Measurements from ENCODE around the gene PAK1. TPM values are rescaled to one million over a fixed set of nuclear protein-coding genes. Genes with fewer than 3 reads are reported as not detected.

Gene PAK1
- total and polyA plus RNA-seq, 10 of the 15 experiments (the other 5 are each of a cell fraction or from before 2014, with no cell fraction given) = 43.8 to 321 (median 110) TPM

DNA sequence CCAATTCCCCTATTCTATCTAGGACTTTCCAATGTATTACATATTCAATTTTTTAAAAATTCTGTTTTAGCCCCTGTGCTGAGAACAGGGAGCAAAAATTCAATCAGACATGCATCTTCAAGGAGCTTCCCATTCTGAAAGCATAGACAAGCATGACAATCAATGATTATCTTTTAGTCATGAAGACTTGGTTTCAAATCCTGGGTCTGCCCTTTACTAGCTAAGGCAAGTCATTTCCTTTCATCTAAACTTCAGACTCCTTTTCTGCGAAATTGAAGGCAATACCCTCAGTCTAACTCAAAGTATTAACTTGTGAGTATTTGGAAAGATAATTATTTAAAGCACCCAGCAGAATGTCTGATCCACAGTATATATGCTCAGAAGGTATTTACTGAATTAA lies 24.1 kb downstream of the PAK1 start:
- ChIA-PET SMC1A (ENCODE audit: uncharacterized antibody, unreplicated experiment) (interaction anchor here (1.1 to 15.6 kb wide), 13 partner anchors 6 to 53 kb away, joined by 3 to 289 read pairs (median 6); no protein-coding TSS in a partner anchor), CTCF (interaction anchor here (1.0 to 9.8 kb wide), 8 partner anchors 8 to 39 kb away, joined by 3 to 119 read pairs (median 8); partner anchors contain the start of gene PAK1), POLR2A (interaction anchor here (0.6 to 9.1 kb wide), 7 partner anchors 10 to 1048 kb away, joined by 3 to 100 read pairs (median 5); no protein-coding TSS in a partner anchor), RAD21 (ENCODE audit: unreplicated experiment) (interaction anchor here (0.6 to 9.8 kb wide), 13 partner anchors 9 to 98 kb away, joined by 3 to 162 read pairs (median 4); no protein-coding TSS in a partner anchor)
- Histone ChIP-seq H4K20me1 (ENCODE audit: control insufficient read depth, insufficient read depth) (no peaks in the 10 kb centered on the region), H3K4me2 (ENCODE audit: control insufficient read depth, insufficient read depth) (peak overlapping the region; percentile 89), H3K4me1 (ENCODE audit: control insufficient read depth, insufficient read depth, low read length) (peaks cover 72% of the 10 kb centered on the region), H2AFZ (ENCODE audit: control insufficient read depth, low read depth, low read length) (no peak overlapping the region), H3K79me2 (ENCODE audit: control insufficient read depth, insufficient read depth, low read length) (peaks cover 55% of the 10 kb centered on the region), H3K36me3 (ENCODE audit: control insufficient read depth in 2 of 2, insufficient read depth in 2 of 2, low read length in 1 of 2) (peaks cover 0 to 4% of the 10 kb centered on the region in 2 experiments; a peak in 1 of 4 replicates), H3K4me3 (peak overlapping the region; percentile 8; the same call in 1 of the 2 replicates), H3K27me3 (replicated peaks in 1 of 2; ENCODE audit: control insufficient read depth in 2 of 2, insufficient read depth in 2 of 2, low read length in 1 of 2) (no peaks in the 10 kb centered on the region), H3K9ac (ENCODE audit: control insufficient read depth, insufficient read depth, low read length) (peak overlapping the region; percentile 41; the same call in 1 of the 2 replicates), H3K9me3 (replicated peaks; ENCODE audit: control insufficient read depth, insufficient read depth, low read length) (no peaks in the 10 kb centered on the region), H3K27ac (ENCODE audit: control insufficient read depth, insufficient read depth) (peak overlapping the region; percentile 92)
- WGBS (ENCODE audit: insufficient coverage, insufficient replicate concordance, low lambda C conversion rate, missing lambda C conversion rate) = 96% methylated on average over 1 of the region's 1 CpG
- no peak for FAIRE-seq
- ATAC-seq = peak; percentile 5; the same call in 2 of the 3 replicates
- intact Hi-C loops (cut with micrococcal nuclease; ENCODE audit: unreplicated experiment) (loop anchor here (2.0 kb wide), 2 partner anchors 23 to 31 kb away; no protein-coding TSS in a partner anchor), in situ Hi-C loops (cut with MboI) (no loop called here)
- no TSS peak for BruUV-seq (replicated peaks)
- no peak for DNase-seq (ENCODE audit: low read depth, low spot score)
- TF ChIP-seq MYC (IDR thresholded peaks at IDR 0.05; ENCODE audit: insufficient read depth, insufficient read length, insufficient replicate concordance, low read length, severe bottlenecking) (no peak), SUZ12 (IDR thresholded peaks at IDR 0.05; ENCODE audit: unreplicated experiment) (no peak), MTA3 (IDR thresholded peaks at IDR 0.05; ENCODE audit: borderline replicate concordance, low read length) (no peak), RBBP5 (conservative IDR thresholded peaks at IDR 0.05) (no peak), TAF1 (IDR thresholded peaks at IDR 0.05; ENCODE audit: borderline replicate concordance, low read depth, low read length) (no peak), CBFB (IDR thresholded peaks at IDR 0.05; ENCODE audit: low read depth) (no peak), CBX3 (IDR thresholded peaks at IDR 0.05; ENCODE audit: borderline replicate concordance, low read depth) (no peak), BACH1 (IDR thresholded peaks at IDR 0.05; ENCODE audit: borderline replicate concordance) (no peak), MTA2 (IDR thresholded peaks at IDR 0.05; ENCODE audit: low read depth) (no peak), HCFC1 (IDR thresholded peaks at IDR 0.05; ENCODE audit: low read length) (no peak), YY1 (IDR thresholded peaks at IDR 0.05; ENCODE audit: low read depth, low read length) (no peak), PAX8 (IDR thresholded peaks at IDR 0.05) (no peak), HDAC6 (IDR thresholded peaks at IDR 0.05; ENCODE audit: unreplicated experiment) (no peak), NFYA (IDR thresholded peaks at IDR 0.05; ENCODE audit: borderline replicate concordance, low read depth, low read length) (no peak), TCF3 (IDR thresholded peaks at IDR 0.05; ENCODE audit: borderline replicate concordance, insufficient read depth, low read depth, low read length) (no peak), WRNIP1 (IDR thresholded peaks at IDR 0.05; ENCODE audit: borderline replicate concordance, low read depth, low read length) (no peak), SPI1 (IDR thresholded peaks at IDR 0.05; ENCODE audit: borderline replicate concordance, insufficient read depth, low read depth, low read length) (no peak)
- TF ChIP-seq, protein P1, sequence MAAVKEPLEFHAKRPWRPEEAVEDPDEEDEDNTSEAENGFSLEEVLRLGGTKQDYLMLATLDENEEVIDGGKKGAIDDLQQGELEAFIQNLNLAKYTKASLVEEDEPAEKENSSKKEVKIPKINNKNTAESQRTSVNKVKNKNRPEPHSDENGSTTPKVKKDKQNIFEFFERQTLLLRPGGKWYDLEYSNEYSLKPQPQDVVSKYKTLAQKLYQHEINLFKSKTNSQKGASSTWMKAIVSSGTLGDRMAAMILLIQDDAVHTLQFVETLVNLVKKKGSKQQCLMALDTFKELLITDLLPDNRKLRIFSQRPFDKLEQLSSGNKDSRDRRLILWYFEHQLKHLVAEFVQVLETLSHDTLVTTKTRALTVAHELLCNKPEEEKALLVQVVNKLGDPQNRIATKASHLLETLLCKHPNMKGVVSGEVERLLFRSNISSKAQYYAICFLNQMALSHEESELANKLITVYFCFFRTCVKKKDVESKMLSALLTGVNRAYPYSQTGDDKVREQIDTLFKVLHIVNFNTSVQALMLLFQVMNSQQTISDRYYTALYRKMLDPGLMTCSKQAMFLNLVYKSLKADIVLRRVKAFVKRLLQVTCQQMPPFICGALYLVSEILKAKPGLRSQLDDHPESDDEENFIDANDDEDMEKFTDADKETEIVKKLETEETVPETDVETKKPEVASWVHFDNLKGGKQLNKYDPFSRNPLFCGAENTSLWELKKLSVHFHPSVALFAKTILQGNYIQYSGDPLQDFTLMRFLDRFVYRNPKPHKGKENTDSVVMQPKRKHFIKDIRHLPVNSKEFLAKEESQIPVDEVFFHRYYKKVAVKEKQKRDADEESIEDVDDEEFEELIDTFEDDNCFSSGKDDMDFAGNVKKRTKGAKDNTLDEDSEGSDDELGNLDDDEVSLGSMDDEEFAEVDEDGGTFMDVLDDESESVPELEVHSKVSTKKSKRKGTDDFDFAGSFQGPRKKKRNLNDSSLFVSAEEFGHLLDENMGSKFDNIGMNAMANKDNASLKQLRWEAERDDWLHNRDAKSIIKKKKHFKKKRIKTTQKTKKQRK (IDR thresholded peaks at IDR 0.05; ENCODE audit: low read depth, low read length) = no peak
- TF ChIP-seq, protein P2, sequence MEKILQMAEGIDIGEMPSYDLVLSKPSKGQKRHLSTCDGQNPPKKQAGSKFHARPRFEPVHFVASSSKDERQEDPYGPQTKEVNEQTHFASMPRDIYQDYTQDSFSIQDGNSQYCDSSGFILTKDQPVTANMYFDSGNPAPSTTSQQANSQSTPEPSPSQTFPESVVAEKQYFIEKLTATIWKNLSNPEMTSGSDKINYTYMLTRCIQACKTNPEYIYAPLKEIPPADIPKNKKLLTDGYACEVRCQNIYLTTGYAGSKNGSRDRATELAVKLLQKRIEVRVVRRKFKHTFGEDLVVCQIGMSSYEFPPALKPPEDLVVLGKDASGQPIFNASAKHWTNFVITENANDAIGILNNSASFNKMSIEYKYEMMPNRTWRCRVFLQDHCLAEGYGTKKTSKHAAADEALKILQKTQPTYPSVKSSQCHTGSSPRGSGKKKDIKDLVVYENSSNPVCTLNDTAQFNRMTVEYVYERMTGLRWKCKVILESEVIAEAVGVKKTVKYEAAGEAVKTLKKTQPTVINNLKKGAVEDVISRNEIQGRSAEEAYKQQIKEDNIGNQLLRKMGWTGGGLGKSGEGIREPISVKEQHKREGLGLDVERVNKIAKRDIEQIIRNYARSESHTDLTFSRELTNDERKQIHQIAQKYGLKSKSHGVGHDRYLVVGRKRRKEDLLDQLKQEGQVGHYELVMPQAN (conservative IDR thresholded peaks at IDR 0.05) = no peak

All from GM12878 (cell line).